Measurements from ENCODE around the gene OBSCN.

OBSCN gene

DNA sequence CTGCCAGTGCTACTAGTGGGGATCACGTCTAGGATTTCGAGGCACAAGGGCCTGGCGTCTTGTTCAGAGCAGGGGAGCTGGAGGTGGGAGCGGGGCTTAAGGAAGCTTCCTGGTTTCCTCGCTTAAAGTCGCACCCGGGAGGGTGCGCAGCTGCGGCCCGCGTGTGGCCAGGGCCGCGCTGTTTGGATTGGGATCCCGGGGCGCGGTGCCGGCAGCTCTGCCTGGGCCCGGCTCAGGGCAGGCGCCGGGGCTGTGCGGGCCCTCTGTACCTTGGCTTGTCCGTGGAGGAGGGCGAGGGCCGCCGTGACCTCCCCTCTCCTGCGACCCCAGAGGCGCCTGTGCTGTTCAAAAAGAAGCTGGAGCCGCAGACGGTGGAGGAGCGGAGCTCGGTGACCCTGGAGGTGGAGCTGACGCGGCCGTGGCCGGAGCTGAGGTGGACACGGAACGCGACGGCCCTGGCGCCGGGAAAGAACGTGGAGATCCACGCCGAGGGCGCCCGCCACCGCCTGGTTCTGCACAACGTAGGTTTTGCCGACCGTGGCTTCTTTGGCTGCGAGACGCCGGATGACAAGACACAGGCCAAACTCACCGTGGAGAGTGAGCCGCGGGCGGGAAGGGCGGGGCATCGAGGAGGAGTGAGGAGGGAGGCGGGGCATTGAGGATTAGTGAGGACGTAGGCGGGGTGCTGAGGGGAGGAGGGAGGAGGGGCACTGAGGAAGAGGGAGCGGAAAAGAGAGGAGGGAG is 67.8 kb downstream of the OBSCN start:
- no peak overlapping the region for H3K27ac Mint-ChIP-seq
- H3K27me3 Mint-ChIP-seq (ENCODE audit: low read depth, poor library complexity), result peaks cover 7% of the 10 kb centered on the region
- H3K36me3 Mint-ChIP-seq (ENCODE audit: low read depth), result peaks cover 22% of the 10 kb centered on the region
- H3K4me1 Mint-ChIP-seq, result peaks cover 5% of the 10 kb centered on the region
- DNase-seq, result peak; percentile 93
- peak overlapping the region; percentile 77 for H3K4me3 Mint-ChIP-seq
- H3K9me3 Mint-ChIP-seq, result no peaks in the 10 kb centered on the region
- TF ChIP-seq, protein P1, sequence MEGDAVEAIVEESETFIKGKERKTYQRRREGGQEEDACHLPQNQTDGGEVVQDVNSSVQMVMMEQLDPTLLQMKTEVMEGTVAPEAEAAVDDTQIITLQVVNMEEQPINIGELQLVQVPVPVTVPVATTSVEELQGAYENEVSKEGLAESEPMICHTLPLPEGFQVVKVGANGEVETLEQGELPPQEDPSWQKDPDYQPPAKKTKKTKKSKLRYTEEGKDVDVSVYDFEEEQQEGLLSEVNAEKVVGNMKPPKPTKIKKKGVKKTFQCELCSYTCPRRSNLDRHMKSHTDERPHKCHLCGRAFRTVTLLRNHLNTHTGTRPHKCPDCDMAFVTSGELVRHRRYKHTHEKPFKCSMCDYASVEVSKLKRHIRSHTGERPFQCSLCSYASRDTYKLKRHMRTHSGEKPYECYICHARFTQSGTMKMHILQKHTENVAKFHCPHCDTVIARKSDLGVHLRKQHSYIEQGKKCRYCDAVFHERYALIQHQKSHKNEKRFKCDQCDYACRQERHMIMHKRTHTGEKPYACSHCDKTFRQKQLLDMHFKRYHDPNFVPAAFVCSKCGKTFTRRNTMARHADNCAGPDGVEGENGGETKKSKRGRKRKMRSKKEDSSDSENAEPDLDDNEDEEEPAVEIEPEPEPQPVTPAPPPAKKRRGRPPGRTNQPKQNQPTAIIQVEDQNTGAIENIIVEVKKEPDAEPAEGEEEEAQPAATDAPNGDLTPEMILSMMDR (IDR thresholded peaks at IDR 0.05), result no peak

DNA sequence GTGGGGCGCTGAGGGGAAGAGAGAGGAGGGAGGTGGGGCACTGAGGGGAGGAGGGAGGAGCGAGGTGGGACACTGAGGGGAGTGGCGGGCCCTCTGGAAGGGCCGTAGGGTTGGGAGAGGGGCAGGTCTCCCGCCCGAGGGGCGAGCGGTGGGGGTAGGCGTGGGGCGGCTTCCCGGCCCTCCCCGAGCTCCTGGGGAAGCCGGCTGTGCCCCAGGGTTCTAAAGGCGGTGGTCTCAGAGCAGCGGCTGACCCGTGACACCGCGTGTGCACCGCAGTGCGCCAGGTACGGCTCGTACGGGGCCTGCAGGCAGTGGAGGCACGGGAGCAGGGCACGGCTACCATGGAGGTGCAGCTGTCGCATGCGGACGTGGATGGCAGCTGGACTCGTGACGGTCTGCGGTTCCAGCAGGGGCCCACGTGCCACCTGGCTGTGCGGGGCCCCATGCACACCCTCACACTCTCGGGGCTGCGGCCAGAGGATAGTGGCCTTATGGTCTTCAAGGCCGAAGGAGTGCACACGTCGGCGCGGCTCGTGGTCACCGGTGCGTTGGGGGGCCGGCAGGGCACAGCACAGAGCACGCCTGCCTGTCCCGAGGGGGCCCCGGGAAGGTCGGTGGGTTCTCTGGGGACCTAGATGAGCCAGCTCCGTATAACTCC is 68.5 kb downstream of the OBSCN start:
- TF ChIP-seq, protein P1 (IDR thresholded peaks at IDR 0.05), result no peak
- peaks cover 7% of the 10 kb centered on the region for H3K27me3 Mint-ChIP-seq (ENCODE audit: low read depth, poor library complexity)
- H3K4me1 Mint-ChIP-seq, result peaks cover 5% of the 10 kb centered on the region
- peak overlapping the region; percentile 77 for H3K4me3 Mint-ChIP-seq
- no peaks in the 10 kb centered on the region for H3K9me3 Mint-ChIP-seq
- no peak overlapping the region for H3K27ac Mint-ChIP-seq
- DNase-seq, result no peak
- H3K36me3 Mint-ChIP-seq (ENCODE audit: low read depth), result peaks cover 17% of the 10 kb centered on the region

DNA sequence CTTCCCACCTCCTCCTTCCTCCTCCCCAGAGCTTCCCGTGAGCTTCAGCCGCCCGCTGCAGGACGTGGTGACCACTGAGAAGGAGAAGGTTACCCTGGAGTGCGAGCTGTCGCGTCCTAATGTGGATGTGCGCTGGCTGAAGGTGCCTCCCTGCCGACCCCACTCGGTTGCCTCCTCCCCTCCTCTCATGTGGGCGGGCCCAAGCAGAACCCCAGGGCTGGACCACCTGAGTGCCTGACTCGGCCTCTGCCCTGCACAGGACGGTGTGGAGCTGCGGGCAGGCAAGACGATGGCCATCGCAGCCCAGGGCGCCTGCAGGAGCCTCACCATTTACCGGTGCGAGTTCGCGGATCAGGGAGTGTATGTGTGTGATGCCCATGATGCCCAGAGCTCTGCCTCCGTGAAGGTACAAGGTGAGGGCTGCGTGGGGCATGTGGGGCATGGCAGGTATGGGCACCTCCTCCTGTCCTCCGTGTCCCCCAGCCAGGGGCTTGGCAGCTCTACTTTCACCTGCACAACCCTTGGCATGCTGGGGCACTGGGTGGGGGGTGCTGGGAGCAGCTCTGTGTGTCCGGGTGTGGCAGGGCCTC is 69.2 kb downstream of the OBSCN start:
- Mint-ChIP-seq H3K27ac (no peak overlapping the region), H3K4me3 (peak overlapping the region; percentile 32), H3K9me3 (no peaks in the 10 kb centered on the region), H3K36me3 (ENCODE audit: low read depth) (peaks cover 12% of the 10 kb centered on the region), H3K4me1 (peaks cover 5% of the 10 kb centered on the region), H3K27me3 (ENCODE audit: low read depth, poor library complexity) (peaks cover 7% of the 10 kb centered on the region)
- TF ChIP-seq, protein P1 (IDR thresholded peaks at IDR 0.05), result no peak
- DNase-seq, result no peak

DNA sequence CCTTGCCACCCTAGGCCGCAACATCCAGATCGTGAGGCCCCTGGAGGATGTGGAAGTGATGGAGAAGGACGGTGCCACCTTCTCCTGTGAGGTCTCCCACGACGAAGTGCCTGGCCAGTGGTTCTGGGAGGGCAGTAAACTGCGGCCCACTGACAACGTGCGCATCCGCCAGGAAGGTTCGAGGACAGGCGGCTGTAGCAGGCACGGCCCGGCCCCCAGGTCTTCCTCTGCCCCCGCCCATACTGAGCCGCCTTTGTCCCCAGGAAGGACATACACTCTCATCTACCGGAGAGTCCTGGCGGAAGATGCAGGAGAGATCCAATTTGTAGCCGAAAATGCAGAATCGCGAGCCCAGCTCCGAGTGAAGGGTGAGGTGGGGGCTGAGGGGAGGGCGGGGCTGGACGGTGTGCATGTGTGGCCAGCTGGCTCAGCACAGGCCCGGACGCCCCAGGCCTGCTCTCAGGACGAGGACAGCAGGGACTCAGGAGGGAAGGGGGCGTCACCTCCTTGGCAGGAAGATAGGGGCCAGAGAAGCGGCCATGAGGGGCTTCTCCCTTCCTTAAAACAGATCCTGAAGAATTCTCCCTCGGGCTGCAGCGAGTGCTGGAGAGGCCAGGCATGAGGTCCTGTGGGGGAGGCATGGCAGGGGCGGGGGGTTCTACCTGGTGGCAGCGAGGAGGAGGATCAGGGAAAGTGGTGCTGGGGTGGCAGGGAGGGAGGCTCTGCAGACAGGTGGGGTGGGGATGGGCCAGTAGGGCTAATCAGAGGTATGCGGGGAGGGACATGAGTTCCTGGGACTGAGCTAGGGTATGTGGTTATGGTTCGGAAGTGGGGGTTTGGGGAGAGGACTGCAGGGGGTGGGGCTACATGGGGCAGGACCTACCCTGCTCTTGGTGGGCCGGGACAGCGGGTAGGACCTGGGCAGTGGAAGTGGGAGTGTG is 69.9 kb downstream of the OBSCN start:
- Mint-ChIP-seq H3K9me3 (no peaks in the 10 kb centered on the region), H3K36me3 (ENCODE audit: low read depth) (peaks cover 10% of the 10 kb centered on the region), H3K4me1 (peaks cover 5% of the 10 kb centered on the region), H3K27ac (no peak overlapping the region), H3K27me3 (ENCODE audit: low read depth, poor library complexity) (peaks cover 7% of the 10 kb centered on the region), H3K4me3 (no peak overlapping the region)
- TF ChIP-seq, protein P1 (IDR thresholded peaks at IDR 0.05), result no peak
- DNase-seq, result no peak

DNA sequence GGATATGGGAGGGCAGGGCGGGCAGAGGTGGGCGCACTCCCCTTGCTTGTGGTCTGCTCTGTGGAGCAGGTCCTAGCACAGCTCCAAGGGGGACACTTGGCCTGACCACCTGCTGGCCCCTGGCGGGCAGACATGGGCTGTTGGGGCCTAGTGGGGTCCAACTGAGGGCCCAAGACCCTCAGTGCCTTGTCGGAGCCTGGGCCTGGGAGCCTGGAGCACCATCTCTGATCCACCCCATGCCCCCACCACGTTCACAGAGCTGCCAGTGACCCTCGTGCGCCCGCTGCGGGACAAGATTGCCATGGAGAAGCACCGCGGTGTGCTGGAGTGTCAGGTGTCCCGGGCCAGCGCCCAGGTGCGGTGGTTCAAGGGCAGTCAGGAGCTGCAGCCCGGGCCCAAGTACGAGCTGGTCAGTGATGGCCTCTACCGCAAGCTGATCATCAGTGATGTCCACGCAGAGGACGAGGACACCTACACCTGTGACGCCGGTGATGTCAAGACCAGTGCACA is 70.6 kb downstream of the OBSCN start:
- Mint-ChIP-seq H3K27ac (no peak overlapping the region), H3K4me1 (peaks cover 5% of the 10 kb centered on the region), H3K4me3 (no peak overlapping the region), H3K27me3 (ENCODE audit: low read depth, poor library complexity) (peaks cover 7% of the 10 kb centered on the region), H3K36me3 (ENCODE audit: low read depth) (peaks cover 12% of the 10 kb centered on the region), H3K9me3 (no peaks in the 10 kb centered on the region)
- TF ChIP-seq, protein P1 (IDR thresholded peaks at IDR 0.05), result no peak
- no peak for DNase-seq
